Raji (cell line): ENCODE measurements around the gene CD2BP2.

Experiments
- POLR2A ChIP-seq: IDR thresholded peaks from 2 replicates; pipeline ENCODE4 v1.6.1; 2011; ENCODE audit warnings: low read depth, low read length, control low read depth; ENCODE audit not compliant: insufficient read depth

The CD2BP2 gene

DNA sequence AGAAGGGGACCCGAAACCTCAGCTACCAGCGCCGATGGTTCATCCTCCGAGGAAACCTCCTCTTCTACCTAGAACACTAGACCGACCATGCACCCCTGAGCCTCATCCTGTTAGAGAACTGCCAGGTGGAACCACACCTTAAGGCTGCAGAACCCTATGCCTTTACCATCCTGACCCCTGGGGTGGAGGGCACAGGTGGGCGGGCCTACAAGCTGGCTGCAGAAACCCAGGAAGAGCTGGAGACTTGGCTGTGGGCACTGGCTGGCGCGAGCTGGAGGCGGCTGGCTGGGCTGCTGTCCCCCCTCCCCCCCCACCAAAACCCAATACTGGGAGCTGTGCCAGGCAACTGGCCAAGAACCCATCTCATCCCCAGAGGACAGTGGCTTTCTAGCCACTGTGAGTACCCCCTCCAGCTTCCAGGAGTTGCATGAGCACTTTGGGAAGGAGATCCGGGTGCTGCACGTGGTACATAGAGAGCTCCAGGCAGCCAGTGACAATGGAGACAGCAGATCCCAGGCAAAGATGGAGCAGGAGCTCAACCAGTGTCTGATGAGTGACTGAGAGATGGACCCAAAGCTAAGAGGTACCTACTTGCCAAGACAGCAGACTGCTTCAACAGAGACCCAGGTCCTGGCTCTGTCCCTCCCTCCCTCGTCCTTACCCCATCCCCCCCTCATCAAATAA, 1.4 kb upstream of the CD2BP2 start:
- no peak for TF ChIP-seq POLR2A

DNA sequence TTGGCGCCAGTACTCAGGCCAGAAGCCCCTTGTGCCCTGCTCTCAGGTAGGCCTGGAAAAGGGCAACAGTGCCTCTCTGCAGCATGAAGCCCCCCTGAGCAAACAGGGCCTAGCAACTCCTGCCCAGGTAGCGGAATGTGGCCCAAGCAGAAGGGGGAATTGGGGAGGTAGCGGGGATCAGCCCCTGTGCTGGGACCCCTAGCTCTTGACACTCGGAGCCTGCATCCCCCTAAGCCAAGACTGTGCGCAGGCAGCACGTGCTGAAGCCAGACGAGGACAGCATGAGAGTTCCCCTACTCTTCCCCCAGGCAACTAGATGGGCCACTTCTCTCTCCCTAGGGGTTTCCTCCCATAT, 823 bp upstream of the CD2BP2 start:
- TF ChIP-seq POLR2A = no peak

DNA sequence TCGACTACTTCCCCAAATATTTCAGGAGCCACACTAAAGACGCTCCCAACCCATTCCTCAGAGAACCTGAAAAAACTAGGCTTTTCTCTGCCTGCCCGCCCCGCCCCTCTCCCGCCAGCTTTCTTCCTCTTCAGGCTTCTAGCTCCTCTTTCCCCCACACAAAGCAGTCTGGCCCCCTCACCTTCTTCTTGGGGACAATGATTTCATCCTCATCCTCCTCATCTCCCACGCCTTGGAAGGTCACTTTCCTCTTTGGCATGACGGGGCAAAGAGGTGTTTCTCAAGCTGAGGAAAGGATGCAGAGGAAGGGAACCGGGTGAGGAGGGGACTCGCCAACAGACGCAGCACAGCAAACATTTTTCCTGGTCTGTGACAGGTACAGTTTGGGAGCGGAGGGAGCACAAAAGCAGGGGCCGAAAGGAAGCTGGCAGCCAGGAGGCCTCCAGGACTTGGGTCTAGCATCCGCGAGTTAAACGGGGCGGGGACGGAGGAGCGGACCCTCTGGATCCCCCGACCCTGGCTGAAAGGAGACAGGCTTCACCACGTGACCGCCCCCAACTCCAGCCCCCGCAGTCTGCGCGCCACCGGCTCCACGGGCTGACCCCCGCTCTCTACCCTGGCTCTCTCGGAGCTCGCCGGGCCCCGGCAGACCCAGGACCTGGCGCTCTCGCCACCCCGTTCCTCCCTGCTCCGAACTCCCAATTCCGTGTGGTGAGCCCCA, 525 bp downstream of the CD2BP2 start:
- no peak for TF ChIP-seq POLR2A

DNA sequence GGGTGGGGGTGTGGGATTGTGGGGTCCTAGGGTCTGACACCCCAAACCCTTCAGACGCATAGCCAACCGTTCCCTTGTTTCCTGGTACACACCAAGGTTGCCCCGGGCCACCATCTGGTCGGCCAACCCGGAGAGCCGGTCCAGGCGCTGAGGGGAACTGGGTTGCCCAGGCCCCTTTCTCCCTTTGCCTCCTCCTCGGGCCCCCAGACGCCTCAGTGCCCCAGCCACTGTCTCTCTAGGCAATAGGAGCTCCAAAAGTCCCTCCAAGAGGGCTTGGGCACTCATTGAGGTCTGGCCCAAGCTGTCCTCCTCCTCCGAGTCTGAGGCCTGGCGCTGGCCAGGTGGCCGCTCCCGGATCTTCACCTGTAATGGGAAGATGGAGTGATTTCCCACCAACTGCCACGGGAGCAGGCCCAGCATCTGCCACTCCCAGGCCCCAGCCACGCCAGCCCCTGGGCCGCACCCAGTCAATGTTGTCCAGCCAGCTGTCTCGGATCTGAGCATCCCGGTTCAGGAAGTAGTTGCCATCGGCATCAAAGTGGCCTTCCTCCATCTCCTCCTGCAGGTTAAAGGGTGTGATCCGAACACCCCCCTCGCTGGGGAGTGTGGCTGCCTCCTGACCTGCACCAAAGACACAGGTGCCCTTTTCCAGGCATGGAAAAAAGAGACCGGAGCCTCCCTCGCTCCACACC, 1.5 kb downstream of the CD2BP2 start:
- no peak for TF ChIP-seq POLR2A

DNA sequence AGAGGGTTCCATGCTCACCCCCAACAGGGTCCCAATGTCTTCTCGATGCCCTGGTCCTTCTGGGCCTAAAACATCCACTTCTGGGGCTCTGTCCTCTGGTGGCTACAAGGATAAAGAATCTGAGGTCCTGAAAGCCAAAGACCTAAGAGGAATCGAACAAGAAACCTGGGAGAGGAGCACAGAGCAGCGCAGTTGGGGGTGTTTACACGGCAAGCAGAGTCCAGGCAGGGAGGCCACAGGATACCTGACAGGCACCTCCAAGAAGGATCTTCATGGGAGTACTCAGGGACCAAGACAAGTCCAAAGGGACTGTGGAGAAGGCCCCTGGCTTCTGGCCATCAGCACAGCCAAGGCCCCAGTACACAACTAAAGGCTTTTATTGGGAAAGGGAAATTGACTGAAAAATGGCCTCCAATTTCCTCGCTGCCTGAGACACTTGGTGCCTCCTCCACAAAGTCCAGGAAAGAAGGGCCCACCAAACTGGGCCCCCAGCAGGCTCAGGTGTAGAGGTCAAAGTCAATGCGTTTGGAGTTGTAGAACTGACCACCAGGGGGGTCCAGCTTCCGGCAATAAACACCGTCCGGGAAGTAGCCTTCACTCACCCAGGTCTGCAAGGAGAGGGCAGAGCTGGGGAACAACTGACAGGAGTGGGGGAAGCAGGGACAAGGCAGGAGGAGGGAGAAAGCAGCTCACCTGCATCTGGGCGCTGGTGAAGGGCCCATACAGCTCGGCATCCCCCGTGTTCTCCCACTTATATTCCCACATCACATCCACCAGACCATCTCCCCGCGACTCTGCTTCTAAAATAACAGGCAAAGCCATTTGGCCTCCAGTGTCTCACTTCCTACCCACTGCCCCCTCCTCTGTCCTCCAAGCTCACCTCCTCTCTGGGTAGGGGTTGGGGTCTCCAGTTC, 2.4 kb downstream of the CD2BP2 start:
- TF ChIP-seq POLR2A = no peak

DNA sequence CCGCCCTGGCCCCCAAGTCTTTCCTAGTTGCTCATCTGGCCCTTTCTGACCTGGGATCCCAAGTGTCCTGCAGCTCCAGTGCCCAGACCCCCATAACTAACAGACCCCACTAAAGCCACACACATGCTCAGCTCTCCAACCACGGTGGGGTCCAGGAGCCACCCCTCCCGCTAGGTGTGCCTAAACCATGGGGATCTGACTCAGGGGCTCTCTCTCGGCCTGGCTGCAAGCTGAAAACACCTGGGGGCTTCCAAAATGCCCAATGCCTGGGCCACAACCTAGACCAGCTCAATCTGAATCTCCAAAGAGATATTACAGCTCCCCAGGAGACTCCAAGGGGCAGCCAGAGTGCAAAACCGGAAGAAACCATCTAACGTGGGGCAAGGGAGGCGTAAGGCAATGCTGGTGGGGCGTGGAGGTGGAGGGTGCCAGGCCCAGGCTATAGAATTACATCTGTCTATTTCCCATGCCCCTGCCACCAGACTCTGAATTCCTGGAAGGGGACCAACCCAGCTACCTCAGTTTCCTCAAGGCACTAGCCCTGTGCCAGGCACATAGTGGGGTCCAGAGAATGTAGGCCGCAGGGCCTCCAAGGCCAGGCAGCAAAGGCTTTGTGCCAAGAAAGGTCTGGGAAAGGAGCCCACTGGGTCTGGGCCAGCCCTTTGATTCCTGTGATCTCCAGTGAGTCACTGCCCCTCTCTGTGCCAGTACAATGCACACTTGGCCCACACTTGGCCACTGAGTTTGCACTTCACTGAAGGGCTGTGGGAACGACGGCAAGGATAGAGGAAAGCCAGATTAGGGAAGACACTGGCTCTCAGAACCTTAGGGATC, 3.3 kb downstream of the CD2BP2 start:
- no peak for TF ChIP-seq POLR2A

DNA sequence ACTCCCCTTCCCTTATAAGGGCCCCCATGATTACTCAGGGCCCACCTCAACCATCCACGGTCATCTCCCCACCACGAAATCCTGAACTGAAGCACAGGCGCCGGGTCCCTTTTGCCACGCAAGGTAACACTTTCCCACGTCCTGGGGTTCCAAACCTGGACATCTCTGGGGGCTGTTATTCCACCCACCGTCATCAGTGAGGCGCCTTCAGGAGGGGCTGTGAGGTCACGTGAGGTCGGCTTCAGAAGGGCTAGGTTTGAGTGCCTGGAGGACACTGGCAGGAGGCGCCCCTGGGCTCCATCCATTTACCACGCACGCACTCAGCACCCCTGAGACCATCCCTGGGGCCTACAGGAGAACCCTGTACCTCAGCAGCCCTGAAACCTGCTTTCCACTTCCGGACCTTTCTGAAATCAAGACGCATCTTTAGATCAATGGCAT, 4.1 kb downstream of the CD2BP2 start:
- no peak for TF ChIP-seq POLR2A

DNA sequence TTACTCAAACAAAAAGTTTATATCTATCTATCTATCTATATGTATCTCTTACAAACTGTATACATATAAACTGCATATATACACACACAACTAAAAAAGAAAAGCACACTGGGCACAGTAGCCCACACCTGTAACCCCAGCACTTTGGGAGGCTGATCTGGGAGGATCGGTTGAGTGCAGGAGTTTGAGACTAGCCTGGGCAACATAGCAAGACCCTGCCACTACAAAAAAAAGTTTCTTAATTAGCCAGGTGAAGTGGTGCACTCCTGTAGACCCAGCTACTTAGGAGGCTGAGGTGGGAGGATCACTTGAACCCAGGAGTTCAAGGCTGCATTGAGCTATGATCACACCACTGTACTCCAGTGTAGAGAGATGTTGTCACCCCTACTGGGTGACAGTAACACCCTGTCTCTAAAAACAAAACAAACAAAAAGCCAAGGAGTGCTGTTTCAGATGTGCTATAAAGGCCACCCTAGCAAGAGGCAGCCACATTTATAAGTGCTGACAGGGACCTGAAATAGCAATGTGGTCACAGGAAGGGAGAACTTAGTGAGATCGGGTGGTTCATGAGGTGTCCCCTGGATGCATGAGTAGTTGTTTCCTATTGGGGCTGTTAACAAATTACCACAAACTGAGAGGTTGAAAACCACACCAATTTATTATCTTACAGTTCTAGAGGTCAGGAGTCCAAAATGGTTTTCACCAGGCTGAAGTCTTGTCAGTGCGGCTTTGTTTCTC, 4.8 kb downstream of the CD2BP2 start:
- peak; percentile 36 for TF ChIP-seq POLR2A

DNA sequence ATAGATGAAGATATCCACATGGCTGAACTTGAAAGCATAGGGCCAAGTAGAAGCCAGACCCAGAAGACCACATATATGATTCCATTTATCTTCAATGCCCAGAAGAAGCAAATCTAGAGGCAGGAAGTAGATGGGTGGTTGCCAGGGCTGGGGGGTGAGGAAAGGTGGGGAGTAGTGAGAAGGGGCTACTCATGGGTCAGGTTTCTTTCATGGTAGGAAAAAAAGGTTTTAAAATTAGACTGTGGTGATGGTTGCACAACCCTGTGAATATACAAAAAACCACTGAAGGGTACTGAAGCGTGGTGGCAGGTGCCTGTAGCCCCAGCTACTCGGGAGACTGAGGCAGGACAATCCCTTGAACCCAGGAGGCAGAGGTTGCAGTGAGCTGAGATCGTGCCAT, 5.4 kb downstream of the CD2BP2 start:
- no peak for TF ChIP-seq POLR2A

DNA sequence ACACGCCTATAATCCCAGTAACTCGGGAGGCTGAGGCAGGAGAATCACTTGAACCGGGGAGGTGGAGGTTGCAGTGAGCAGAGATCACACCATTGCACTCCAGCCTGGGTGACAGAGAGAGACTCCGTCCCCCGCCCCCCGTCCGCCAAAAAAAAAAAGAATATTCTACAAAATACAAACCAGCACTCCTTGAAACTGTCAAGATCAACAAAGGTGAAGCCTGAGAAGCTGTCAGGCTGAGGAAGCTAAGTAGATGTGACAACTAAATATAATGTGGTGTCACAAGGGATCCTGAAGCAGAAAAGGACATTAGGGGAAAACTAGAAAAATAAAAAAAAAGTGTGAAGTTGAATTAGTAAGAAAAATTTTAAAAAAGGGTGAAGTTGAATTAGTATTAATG, 6.2 kb downstream of the CD2BP2 start:
- TF ChIP-seq POLR2A = no peak

DNA sequence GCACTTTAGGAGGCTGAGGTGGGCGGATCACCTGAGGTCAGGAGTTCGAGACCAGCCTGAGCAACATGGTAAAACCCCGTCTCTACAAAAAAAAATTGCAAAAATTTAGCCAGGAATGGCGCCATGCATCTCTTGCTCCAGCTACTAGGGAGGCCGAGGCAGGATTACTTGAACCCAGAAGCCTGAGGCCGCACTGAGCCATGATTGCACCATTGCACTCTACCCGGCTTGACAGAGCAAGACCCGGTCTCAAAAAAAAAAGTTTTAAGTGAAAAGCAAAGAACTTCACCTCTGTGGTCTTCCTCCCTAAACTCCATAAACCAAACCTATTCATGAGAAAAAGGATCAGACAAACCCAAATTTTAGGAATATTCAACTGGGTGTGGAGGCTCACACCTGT, 7.0 kb downstream of the CD2BP2 start:
- no peak for TF ChIP-seq POLR2A

DNA sequence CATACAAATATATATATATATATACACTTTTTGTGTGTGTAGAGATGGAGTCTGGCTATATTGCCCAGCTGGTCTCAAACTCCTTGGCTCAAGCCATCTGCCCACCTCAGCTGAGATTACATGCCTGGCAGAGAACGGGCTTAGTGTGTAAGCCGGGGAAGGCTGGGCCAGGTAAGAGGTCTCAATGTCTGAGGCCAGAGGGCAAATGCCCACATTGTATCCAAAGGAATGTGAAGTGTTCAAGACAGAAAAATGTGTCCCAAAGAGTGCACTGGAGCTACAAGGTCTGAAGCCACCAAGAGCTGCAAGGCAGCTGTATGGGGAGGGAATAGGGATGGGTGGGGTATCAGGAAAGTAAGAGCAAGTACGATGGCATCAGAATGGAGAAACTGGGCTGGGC, 8.8 kb downstream of the CD2BP2 start:
- TF ChIP-seq POLR2A = no peak

DNA sequence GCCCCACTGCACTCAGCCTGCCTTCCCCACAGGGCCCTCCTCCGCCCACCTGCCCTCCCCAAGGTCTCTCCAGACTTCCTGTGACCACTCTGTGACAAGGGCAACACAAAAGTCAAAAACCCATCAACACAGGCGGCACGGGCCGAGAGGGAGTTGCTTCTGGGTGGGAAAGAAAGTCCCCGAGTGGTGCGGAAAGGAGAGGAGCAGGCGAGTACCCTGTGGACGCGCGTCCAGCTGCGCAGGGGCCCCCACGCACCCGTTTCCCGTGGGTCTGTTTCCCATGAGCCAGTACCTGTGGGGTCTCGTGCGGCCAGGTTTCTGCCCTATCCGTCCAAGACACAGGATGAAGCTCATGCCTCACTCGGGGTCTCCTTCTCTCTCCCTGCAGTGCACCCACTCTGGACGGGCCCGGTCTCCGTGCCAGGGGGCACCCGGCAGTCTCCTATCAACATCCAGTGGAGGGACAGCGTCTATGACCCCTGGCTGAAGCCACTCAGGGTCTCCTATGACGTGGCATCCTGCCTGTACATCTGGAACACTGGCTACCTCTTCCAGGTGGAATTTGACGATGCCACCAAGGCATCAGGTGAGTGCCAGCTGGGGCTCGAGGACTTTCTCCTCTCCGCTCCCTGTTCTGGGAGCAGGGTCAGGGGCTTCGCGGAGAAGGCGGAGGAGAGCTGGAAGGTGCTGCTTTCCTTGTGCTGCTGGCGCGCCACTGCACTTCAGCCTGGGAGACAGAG, 12.2 kb downstream of the CD2BP2 start:
- no peak for TF ChIP-seq POLR2A
